Ascending aorta (tissue), 2 donors: ENCODE measurements around the gene CABP4. TPM values are rescaled to one million over a fixed set of nuclear protein-coding genes. Genes with fewer than 3 reads are reported as not detected.

Experiments
- DNase-seq, 2 donors: peaks; one replicate each; pipeline ENCODE4 v3.0.0-alpha.2; 2019; ENCODE audit warnings: low spot score in 2 of 2
- H3K27ac ChIP-seq, 2 donors: fragments of 200-600 bp; sonication (generic); one replicate each; pipeline ENCODE4 v1.5.1; 2016 to 2017; ENCODE audit warnings: mild to moderate bottlenecking in 1 of 2
- H3K27me3 ChIP-seq: fragments of 200-600 bp; sonication (generic); one replicate; pipeline ENCODE4 v1.5.1; 2017
- H3K36me3 ChIP-seq, 2 donors: fragments of 200-600 bp; sonication (generic); one replicate each; pipeline ENCODE4 v1.5.1; 2016
- H3K4me1 ChIP-seq, 2 donors: fragments of 200-600 bp; sonication (generic); one replicate each; pipeline ENCODE4 v1.5.1; 2016 to 2017; ENCODE audit warnings: mild to moderate bottlenecking in 1 of 2
- H3K4me3 ChIP-seq, 2 donors: fragments of 200-600 bp; sonication (generic); one replicate each; pipeline ENCODE4 v1.5.1; 2016 to 2017; ENCODE audit warnings: mild to moderate bottlenecking in 1 of 2
- H3K9me3 ChIP-seq, 2 donors: fragments of 200-600 bp; sonication (generic); one replicate each; pipeline ENCODE4 v1.5.1; 2016
- CTCF ChIP-seq, 3 experiments: fragments of 200-600 bp in 2 of 3; fragments of 450-650 bp in 1 of 3; sonication (generic) in 2 of 3; IDR thresholded peaks; one replicate each; pipeline ENCODE4 v1.5.1; 2016 to 2019; ENCODE audit warnings: antibody characterized with exemption in 3 of 3, mild to moderate bottlenecking in 1 of 3, moderate library complexity in 1 of 3
- intact Hi-C: fragments of 100-400 bp; cut with DNase I; formaldehyde crosslinking; loops from one replicate; pipeline ENCODE4 v1.15.1; 2023
- total RNA-seq: library from RNA; depleted of rRNA; stranded (reverse); fragments of >200 nt; gene quantifications from one replicate; pipeline ENCODE4 v1.1.0, GENCODE V29; 2016

CABP4 gene
- total RNA-seq, 1 donor from 2014 or later, result not detected

GRCh38 chr11:67501854-67502253 is 46.7 kb downstream of the CABP4 start:
- H3K27ac ChIP-seq, result no peak overlapping the region
- H3K36me3 ChIP-seq, result peaks cover 0 to 27% of the 10 kb centered on the region in 2 donors
- no peak for TF ChIP-seq CTCF (IDR thresholded peaks at IDR 0.05)
- H3K4me3 ChIP-seq, result no peak overlapping the region
- no peak for DNase-seq
- no peaks in the 10 kb centered on the region for H3K27me3 ChIP-seq
- H3K9me3 ChIP-seq, result no peaks in the 10 kb centered on the region
- peaks cover 5 to 22% of the 10 kb centered on the region in 2 donors for H3K4me1 ChIP-seq
- intact Hi-C loops, result loop anchor here (10.0 kb wide), 2 partner anchors 303 to 387 kb away; partner anchors contain the start of gene KDM2A

- H3K27ac ChIP-seq, result no peak overlapping the region
- intact Hi-C loops, result loop anchor here (10.0 kb wide), 2 partner anchors 302 to 388 kb away; partner anchors contain the start of gene KDM2A
- no peaks in the 10 kb centered on the region for H3K27me3 ChIP-seq
- no peak for DNase-seq
- peaks cover 0 to 27% of the 10 kb centered on the region in 2 donors for H3K36me3 ChIP-seq
- no peak for TF ChIP-seq CTCF (IDR thresholded peaks at IDR 0.05)
- H3K4me1 ChIP-seq, result peaks cover 11 to 27% of the 10 kb centered on the region in 2 donors
- H3K9me3 ChIP-seq, result no peaks in the 10 kb centered on the region
- H3K4me3 ChIP-seq, result no peak overlapping the region
These were observed 47.3 kb downstream of the CABP4 start for GRCh38 chr11:67502328-67502979.

DNA sequence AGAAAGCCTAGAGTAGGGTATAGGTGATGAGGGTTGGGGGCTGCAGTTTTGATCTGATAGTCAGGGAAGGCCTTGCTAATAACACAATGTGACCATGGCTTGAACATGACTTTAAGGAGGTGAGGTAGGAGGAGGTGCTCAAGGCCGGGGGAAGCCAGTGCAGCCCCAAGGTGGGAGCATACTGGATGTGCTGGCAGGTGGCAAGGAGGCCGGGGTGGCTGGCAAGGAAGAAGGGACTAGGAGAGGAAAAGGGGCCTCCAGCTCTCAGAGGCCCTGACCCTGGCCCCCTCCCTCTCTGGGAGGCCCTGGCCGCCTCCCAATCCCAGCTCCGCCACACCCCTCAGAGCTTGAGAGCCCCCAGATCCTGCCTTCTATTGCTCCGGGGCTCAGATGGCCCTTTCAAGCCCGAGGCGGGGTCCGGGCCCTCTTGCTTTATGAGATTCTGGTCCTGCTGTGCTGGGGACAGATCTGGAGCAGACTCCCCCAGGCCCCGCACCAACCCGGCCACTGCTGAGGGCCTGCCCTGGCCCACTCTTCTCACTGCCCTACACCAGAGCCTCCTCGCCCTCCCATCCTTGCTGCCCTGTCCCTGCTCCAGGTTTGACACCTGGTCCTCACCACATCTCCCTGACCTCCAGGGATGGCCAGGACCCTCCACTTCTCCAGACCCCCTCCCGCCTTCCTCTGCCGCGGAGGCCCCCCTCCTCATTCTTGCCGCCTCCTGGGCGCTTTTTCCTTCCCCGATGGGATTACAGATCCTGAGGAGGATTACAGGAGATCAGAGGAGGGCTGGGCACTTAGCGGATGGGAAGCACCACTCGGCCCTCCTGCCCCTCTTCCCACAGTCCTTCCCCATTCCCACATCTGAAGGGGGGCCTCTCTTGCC is 48.2 kb downstream of the CABP4 start:
- Histone ChIP-seq H3K36me3 (peaks cover 0 to 18% of the 10 kb centered on the region in 2 donors), H3K4me1 (peaks cover 13 to 27% of the 10 kb centered on the region in 2 donors), H3K9me3 (no peaks in the 10 kb centered on the region), H3K4me3 (peak overlapping the region; percentile 71 to 79), H3K27ac (peak overlapping the region in 1 of 2 donors; percentile 96), H3K27me3 (no peaks in the 10 kb centered on the region)
- intact Hi-C loops, result loop anchor here (2.0 to 10.0 kb wide), 3 partner anchors 21 to 389 kb away; partner anchors contain the start of genes AIP and KDM2A
- no peak for DNase-seq
- no peak for TF ChIP-seq CTCF (IDR thresholded peaks at IDR 0.05)

GRCh38 chr11:67504005-67504949 is 49.1 kb downstream of the CABP4 start:
- no peak for TF ChIP-seq CTCF (IDR thresholded peaks at IDR 0.05)
- DNase-seq, result no peak
- intact Hi-C loops, result loop anchor here (2.0 to 10.0 kb wide), 3 partner anchors 21 to 389 kb away; partner anchors contain the start of genes AIP and KDM2A
- Histone ChIP-seq H3K9me3 (no peaks in the 10 kb centered on the region), H3K4me3 (peak overlapping the region; percentile 71 to 79), H3K27me3 (no peaks in the 10 kb centered on the region), H3K27ac (peak overlapping the region; percentile 95 to 96), H3K36me3 (peaks cover 0 to 16% of the 10 kb centered on the region in 2 donors), H3K4me1 (peaks cover 16 to 27% of the 10 kb centered on the region in 2 donors)
